GM12874 (cell line): ENCODE measurements around the gene RAB20.

Experiments used
- TF ChIP-seq, protein P1 (sequence below): IDR thresholded peaks from 2 replicates; pipeline ENCODE4 v1.5.1; 2011; ENCODE audit warnings: low read depth, mild to moderate bottlenecking, control low read depth, low read length, moderate library complexity; ENCODE audit not compliant: insufficient read depth

RAB20 gene

GRCh38 chr13:110501188-110501587, 60.3 kb downstream of the RAB20 start:
- TF ChIP-seq, protein P1, sequence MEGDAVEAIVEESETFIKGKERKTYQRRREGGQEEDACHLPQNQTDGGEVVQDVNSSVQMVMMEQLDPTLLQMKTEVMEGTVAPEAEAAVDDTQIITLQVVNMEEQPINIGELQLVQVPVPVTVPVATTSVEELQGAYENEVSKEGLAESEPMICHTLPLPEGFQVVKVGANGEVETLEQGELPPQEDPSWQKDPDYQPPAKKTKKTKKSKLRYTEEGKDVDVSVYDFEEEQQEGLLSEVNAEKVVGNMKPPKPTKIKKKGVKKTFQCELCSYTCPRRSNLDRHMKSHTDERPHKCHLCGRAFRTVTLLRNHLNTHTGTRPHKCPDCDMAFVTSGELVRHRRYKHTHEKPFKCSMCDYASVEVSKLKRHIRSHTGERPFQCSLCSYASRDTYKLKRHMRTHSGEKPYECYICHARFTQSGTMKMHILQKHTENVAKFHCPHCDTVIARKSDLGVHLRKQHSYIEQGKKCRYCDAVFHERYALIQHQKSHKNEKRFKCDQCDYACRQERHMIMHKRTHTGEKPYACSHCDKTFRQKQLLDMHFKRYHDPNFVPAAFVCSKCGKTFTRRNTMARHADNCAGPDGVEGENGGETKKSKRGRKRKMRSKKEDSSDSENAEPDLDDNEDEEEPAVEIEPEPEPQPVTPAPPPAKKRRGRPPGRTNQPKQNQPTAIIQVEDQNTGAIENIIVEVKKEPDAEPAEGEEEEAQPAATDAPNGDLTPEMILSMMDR, result no peak

- TF ChIP-seq, protein P1, result no peak
Observed at GRCh38 chr13:110500341-110500740, 61.2 kb downstream of the RAB20 start.

DNA sequence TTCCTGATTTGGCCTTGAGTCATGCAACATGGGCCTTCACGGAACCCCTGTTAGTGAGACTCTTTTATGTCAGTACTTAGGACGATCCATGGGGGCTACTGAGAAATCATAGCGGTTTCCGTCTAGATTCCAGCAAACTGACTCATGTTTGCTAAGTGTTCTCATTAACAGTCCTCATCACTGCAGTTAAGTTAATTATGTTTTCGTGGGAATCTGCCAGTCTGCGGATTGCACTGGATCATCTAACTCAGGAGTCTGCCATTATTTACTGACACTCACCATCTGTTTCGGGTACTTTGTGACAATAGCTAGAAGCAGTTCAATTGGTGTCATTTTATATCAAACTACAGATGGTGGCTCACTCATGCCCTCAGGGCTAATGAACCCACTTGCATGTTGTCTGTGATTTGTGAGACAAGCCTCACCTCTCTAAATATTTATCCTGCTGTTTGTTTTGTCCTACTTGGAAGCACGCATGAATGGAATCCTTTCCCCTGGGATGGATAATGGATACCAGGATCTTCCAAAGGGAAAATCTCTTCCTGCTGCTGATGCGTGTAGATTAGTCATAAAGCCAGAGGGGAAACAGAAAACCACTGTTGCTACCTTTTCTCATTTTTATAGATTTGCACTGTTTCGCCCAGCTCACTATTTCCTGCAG, 61.8 kb downstream of the RAB20 start:
- TF ChIP-seq, protein P1, result no peak

- TF ChIP-seq, protein P1, result no peak
Observed at GRCh38 chr13:110498765-110499164, 62.8 kb downstream of the RAB20 start.

- TF ChIP-seq, protein P1, result no peak
Observed at GRCh38 chr13:110498327-110498726, 63.2 kb downstream of the RAB20 start.

- TF ChIP-seq, protein P1, result no peak
Observed at GRCh38 chr13:110497003-110497402, 64.5 kb downstream of the RAB20 start.

DNA sequence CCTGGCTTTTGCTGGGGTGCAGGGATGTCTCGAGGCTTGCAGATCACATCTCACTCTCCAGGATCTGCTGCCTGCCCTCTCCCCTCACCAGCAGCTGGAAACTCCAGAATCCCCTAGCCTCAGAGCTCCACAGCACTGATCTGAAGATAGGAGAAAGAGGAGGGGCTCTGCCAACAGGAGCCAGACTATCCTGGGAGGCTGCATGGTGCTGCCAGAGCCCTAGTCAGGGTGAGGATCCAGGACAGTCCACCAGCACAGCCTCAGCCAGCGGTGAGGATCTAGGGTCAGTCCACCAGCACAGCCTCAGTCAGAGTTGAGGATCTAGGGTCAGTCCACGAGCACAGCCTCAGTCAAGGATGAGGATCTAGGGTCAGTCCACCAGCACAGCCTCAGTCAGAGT, 65.2 kb downstream of the RAB20 start:
- TF ChIP-seq, protein P1, result no peak
